GM19193 (cell line): ENCODE data around the gene ZNF764.

Experiments used
- POLR2A ChIP-seq: IDR thresholded peaks from 4 replicates; pipeline ENCODE4 v1.6.1; 2011; ENCODE audit not compliant: insufficient read depth, insufficient read length; ENCODE audit errors: extremely low read depth

ZNF764 gene

GRCh38 chr16:30558789-30559377 is 709 bp upstream of the ZNF764 start:
- TF ChIP-seq POLR2A: no peak

GRCh38 chr16:30557707-30557956 is 542 bp downstream of the ZNF764 start:
- TF ChIP-seq POLR2A: no peak

GRCh38 chr16:30556125-30556473 is 2.1 kb downstream of the ZNF764 start:
- TF ChIP-seq POLR2A: no peak

GRCh38 chr16:30555315-30556124 is 2.7 kb downstream of the ZNF764 start:
- TF ChIP-seq POLR2A: no peak

GRCh38 chr16:30554557-30555314 is 3.4 kb downstream of the ZNF764 start:
- no peak for TF ChIP-seq POLR2A

GRCh38 chr16:30553393-30553899 is 4.7 kb downstream of the ZNF764 start:
- TF ChIP-seq POLR2A: no peak

- no peak for TF ChIP-seq POLR2A
Measured at GRCh38 chr16:30552956-30553355, 5.2 kb downstream of the ZNF764 start.

- TF ChIP-seq POLR2A: no peak
Measured at GRCh38 chr16:30551781-30552180, 6.4 kb downstream of the ZNF764 start.

- TF ChIP-seq POLR2A: no peak
Measured at GRCh38 chr16:30548416-30549253, 9.5 kb downstream of the ZNF764 start.

GRCh38 chr16:30546115-30546514 is 12.1 kb downstream of the ZNF764 start:
- TF ChIP-seq POLR2A: no peak

GRCh38 chr16:30543067-30543466 is 15.1 kb downstream of the ZNF764 start:
- TF ChIP-seq POLR2A: no peak

- TF ChIP-seq POLR2A: no peak
Measured at GRCh38 chr16:30541502-30542329, 16.5 kb downstream of the ZNF764 start.

- TF ChIP-seq POLR2A: no peak
Measured at GRCh38 chr16:30539000-30539964, 18.9 kb downstream of the ZNF764 start.
